SK-N-SH (cell line): Measurements from ENCODE around the gene EXOC6B. TPM values are rescaled to one million over a fixed set of nuclear protein-coding genes. Genes with fewer than 3 reads are reported as not detected.

Experiments used
- CTCF ChIA-PET: fragments of 300-600, 350-600 bp; formaldehyde crosslinking; extraction: SDS; loops from one replicate; lab custom pipeline; 2021; lab: Yijun Ruan, JAX
- POLR2A ChIA-PET: fragments of 350-600 bp; sonication (Branson Sonifier 250); formaldehyde crosslinking; extraction: SDS; loops from one replicate; lab custom pipeline; 2020; ENCODE audit warnings: antibody characterized with exemption, inconsistent platforms; lab: Yijun Ruan, JAX
- DNase-seq: peaks from one replicate; pipeline ENCODE4 v3.0.0; 2012
- H2AFZ ChIP-seq: fragments of 200-600 bp; sonication (generic); 2 replicates; pipeline ENCODE4 v1.8.1; 2016; ENCODE audit warnings: antibody characterized with exemption, mild to moderate bottlenecking, low read depth
- H3F3A ChIP-seq: fragments of 200-600 bp; sonication (generic); replicated peaks from 2 replicates; pipeline ENCODE3; 2016; ENCODE audit warnings: antibody characterized with exemption, mild to moderate bottlenecking; ENCODE audit not compliant: insufficient read depth
- H3K27ac ChIP-seq, 2 experiments: fragments of 200-500 bp in 1 of 2; fragments of 200-600 bp in 1 of 2; sonication (Bioruptor generic) in 1 of 2; sonication (generic), shearing (Covaris generic) in 1 of 2; 2 replicates each; pipeline versions ENCODE4 v1.5.1 to v1.6.1; 2014 to 2016; ENCODE audit warnings: low read depth in 2 of 2, inconsistent platforms in 1 of 2, low read length in 1 of 2, mild to moderate bottlenecking in 1 of 2, mixed read lengths in 1 of 2
- H3K27me3 ChIP-seq: fragments of 200-600 bp; sonication (generic), shearing (Covaris generic); 2 replicates; pipeline ENCODE4 v1.6.1; 2016; ENCODE audit warnings: mixed run types; ENCODE audit not compliant: insufficient read depth
- H3K36me3 ChIP-seq, 2 experiments: fragments of 200-500 bp in 1 of 2; fragments of 200-600 bp in 1 of 2; sonication (Bioruptor generic) in 1 of 2; sonication (generic) in 1 of 2; replicated peaks in 1 of 2; 2 replicates each; pipeline versions ENCODE3 to v1.5.1; 2014 to 2016; ENCODE audit warnings: low read length in 1 of 2, mild to moderate bottlenecking in 1 of 2; ENCODE audit not compliant: insufficient read depth in 2 of 2, control insufficient read depth in 1 of 2
- H3K4me1 ChIP-seq, 2 experiments: fragments of 200-500 bp in 1 of 2; fragments of 200-600 bp in 1 of 2; sonication (Bioruptor generic) in 1 of 2; sonication (generic), shearing (Covaris generic) in 1 of 2; 2 replicates each; pipeline versions ENCODE4 v1.5.1 to v1.6.1; 2014 to 2016; ENCODE audit warnings: low read depth in 1 of 2, low read length in 1 of 2, mixed run types in 1 of 2; ENCODE audit not compliant: insufficient read depth in 2 of 2, control insufficient read depth in 1 of 2
- H3K4me2 ChIP-seq: fragments of 200-600 bp; sonication (generic), shearing (Covaris generic); 2 replicates; pipeline ENCODE4 v1.6.1; 2017; ENCODE audit warnings: mixed run types
- H3K4me3 ChIP-seq, 2 experiments: fragments of 200-500 bp in 1 of 2; fragments of 200-600 bp in 1 of 2; sonication (Bioruptor generic) in 1 of 2; sonication (generic), shearing (Covaris generic) in 1 of 2; 2 replicates each; pipeline versions ENCODE4 v1.5.1 to v1.8.1; 2014 to 2016; ENCODE audit warnings: low read depth in 2 of 2, inconsistent platforms in 1 of 2, low read length in 1 of 2, mild to moderate bottlenecking in 1 of 2, mixed read lengths in 1 of 2, moderate library complexity in 1 of 2
- H3K79me2 ChIP-seq: fragments of 200-600 bp; sonication (generic); 2 replicates; pipeline ENCODE4 v1.8.1; 2017; ENCODE audit warnings: mild to moderate bottlenecking; ENCODE audit not compliant: insufficient read depth
- H3K9ac ChIP-seq: fragments of 200-600 bp; sonication (generic); 2 replicates; pipeline ENCODE4 v1.6.1; 2017; ENCODE audit warnings: mixed run types
- H3K9me2 ChIP-seq: fragments of 200-600 bp; sonication (generic); 2 replicates; pipeline ENCODE4 v1.6.1; 2017; ENCODE audit warnings: mixed run types
- H3K9me3 ChIP-seq: fragments of 200-600 bp; sonication (generic); 2 replicates; pipeline ENCODE4 v1.6.1; 2017; ENCODE audit warnings: mixed run types, mild to moderate bottlenecking, moderate library complexity
- H4K20me1 ChIP-seq: fragments of 200-600 bp; sonication (generic); 2 replicates; pipeline ENCODE4 v1.6.1; 2017; ENCODE audit warnings: mild to moderate bottlenecking, mixed run types; ENCODE audit not compliant: insufficient read depth
- CHD2 ChIP-seq: fragments of 150-350 bp; IDR thresholded peaks from 2 replicates; pipeline ENCODE4 v1.6.1; 2018; ENCODE audit warnings: low read length; ENCODE audit not compliant: partially characterized antibody
- EP300 ChIP-seq, 2 experiments: IDR thresholded peaks; 2 replicates each; pipeline versions ENCODE4 v1.4.0 to v1.6.1; 2012; ENCODE audit warnings: borderline replicate concordance in 1 of 2, low read depth in 1 of 2, low read length in 1 of 2
- EZH2phosphoT487 ChIP-seq: fragments of 200-600 bp; sonication (generic); IDR thresholded peaks from 2 replicates; pipeline ENCODE4 v1.6.1; 2017; ENCODE audit warnings: low read depth, mixed run types, mild to moderate bottlenecking, antibody characterized with exemption, moderate library complexity, borderline replicate concordance
- FOXJ3 ChIP-seq: sonication (generic); formaldehyde crosslinking; IDR thresholded peaks from 2 replicates; pipeline ENCODE4 v1.5.1; 2020; ENCODE audit warnings: mild to moderate bottlenecking, missing genetic modification reagents
- MAX ChIP-seq: IDR thresholded peaks from 2 replicates; pipeline ENCODE4 v1.4.0; 2012; ENCODE audit warnings: low read depth
- MEF2A ChIP-seq: IDR thresholded peaks from 2 replicates; pipeline ENCODE4 v1.4.0; 2012; ENCODE audit warnings: low read depth, borderline replicate concordance
- NRF1 ChIP-seq: IDR thresholded peaks from 2 replicates; pipeline ENCODE4 v1.6.1; 2012; ENCODE audit warnings: low read depth, mild to moderate bottlenecking, low read length
- POLR2AphosphoS5 ChIP-seq: IDR thresholded peaks from 2 replicates; pipeline ENCODE4 v1.6.1; 2012; ENCODE audit warnings: low read depth, low read length
- RCOR1 ChIP-seq: fragments of 150-350 bp; IDR thresholded peaks from 2 replicates; pipeline ENCODE4 v1.6.1; 2017; ENCODE audit warnings: antibody characterized with exemption, low read length
- REST ChIP-seq: IDR thresholded peaks from 2 replicates; pipeline ENCODE4 v1.6.1; 2012; ENCODE audit warnings: mild to moderate bottlenecking, low read depth, low read length, moderate library complexity
- RXRA ChIP-seq: IDR thresholded peaks from 2 replicates; pipeline ENCODE4 v1.4.0; 2012; ENCODE audit warnings: low read depth, mild to moderate bottlenecking, borderline replicate concordance
- SIN3A ChIP-seq: IDR thresholded peaks from 2 replicates; pipeline ENCODE4 v1.6.1; 2012; ENCODE audit warnings: low read depth, mild to moderate bottlenecking, low read length, moderate library complexity, borderline replicate concordance
- TAF1 ChIP-seq: IDR thresholded peaks from 2 replicates; pipeline ENCODE4 v1.6.1; 2012; ENCODE audit warnings: low read depth, mild to moderate bottlenecking, low read length, moderate library complexity, borderline replicate concordance
- TCF12 ChIP-seq: IDR thresholded peaks from 2 replicates; pipeline ENCODE4 v1.4.0; 2012
- TEAD4 ChIP-seq: IDR thresholded peaks from 2 replicates; pipeline ENCODE4 v1.4.0; 2012; ENCODE audit warnings: mild to moderate bottlenecking, borderline replicate concordance; ENCODE audit not compliant: insufficient read depth
- USF1 ChIP-seq: IDR thresholded peaks from 2 replicates; pipeline ENCODE4 v1.4.0; 2012; ENCODE audit warnings: low read depth, borderline replicate concordance
- USF2 ChIP-seq: fragments of 150-350 bp; IDR thresholded peaks from 2 replicates; pipeline ENCODE4 v1.6.1; 2017; ENCODE audit warnings: antibody characterized with exemption, low read length, low read depth, borderline replicate concordance
- WGBS: methylation state at CpG from one replicate; pipeline ENCODE4 v1.1.6; 2017; ENCODE audit warnings: low lambda C conversion rate; 5-methylcytosine and 5-hydroxymethylcytosine counted together
- polyA plus RNA-seq, 3 experiments: library from polyadenylated mRNA; depleted of rRNA; stranded (reverse); fragments of >200 nt; gene quantifications; 2 replicates each; pipeline ENCODE4 v1.2.3, GENCODE V29; 2012

EXOC6B gene
- polyA plus RNA-seq, 1 of the 3 experiments (the other 2 are of a cell fraction) = 7.4 TPM

- no peaks in the 10 kb centered on the region for H3K27me3 ChIP-seq
- H3K4me1 ChIP-seq = no peaks in the 10 kb centered on the region
- H3F3A ChIP-seq = no peaks in the 10 kb centered on the region
- 92% methylated on average over 1 of the region's 1 CpG for WGBS
- DNase-seq = no peak
- H4K20me1 ChIP-seq = no peaks in the 10 kb centered on the region
- H3K4me2 ChIP-seq = no peak overlapping the region
- no peaks in the 10 kb centered on the region for H3K36me3 ChIP-seq
- no peak overlapping the region for H2AFZ ChIP-seq
- H3K27ac ChIP-seq = no peak overlapping the region
- ChIA-PET POLR2A (no interaction called here), CTCF (no interaction called here)
- TF ChIP-seq EP300 (IDR thresholded peaks at IDR 0.05; ENCODE audit: borderline replicate concordance in 1 of 2, low read depth in 1 of 2, low read length in 1 of 2) = no peak
- TF ChIP-seq RCOR1 = no peak
- TF ChIP-seq RXRA = no peak
- no peak for TF ChIP-seq TCF12
- no peak for TF ChIP-seq POLR2AphosphoS5
- no peak for TF ChIP-seq SIN3A
- TF ChIP-seq USF2 = no peak
- TF ChIP-seq TAF1 = no peak
- TF ChIP-seq EZH2phosphoT487 = no peak
- TF ChIP-seq NRF1 = no peak
- no peak for TF ChIP-seq MEF2A
- TF ChIP-seq CHD2 = no peak
- no peak for TF ChIP-seq FOXJ3 (CRISPR knock-in tag)
- TF ChIP-seq TEAD4 = no peak
- TF ChIP-seq REST = no peak
- no peaks in the 10 kb centered on the region for H3K9me2 ChIP-seq
- no peak overlapping the region for H3K4me3 ChIP-seq
- H3K79me2 ChIP-seq = no peaks in the 10 kb centered on the region
- H3K9ac ChIP-seq = no peak overlapping the region
- H3K9me3 ChIP-seq = no peaks in the 10 kb centered on the region
These were observed 200.5 kb downstream of the EXOC6B start for GRCh38 chr2:72625366-72625765.

- ChIA-PET POLR2A (no interaction called here), CTCF (interaction anchor here (1.7 kb wide), 1 partner anchor 17 kb away, joined by 7 read pairs; no protein-coding TSS in a partner anchor)
- no peak for DNase-seq
- no peak for TF ChIP-seq USF2
- TF ChIP-seq USF1 = no peak
- no peak for TF ChIP-seq REST
- no peak for TF ChIP-seq SIN3A
- TF ChIP-seq MAX = no peak
These were observed 202.4 kb downstream of the EXOC6B start for GRCh38 chr2:72623481-72623880.

More at GRCh38 chr2:72623481-72623880, 202.4 kb downstream of the EXOC6B start:
- Histone ChIP-seq H3K9ac (no peak overlapping the region), H3K4me1 (no peaks in the 10 kb centered on the region), H2AFZ (no peak overlapping the region), H3K4me2 (no peak overlapping the region), H3K79me2 (no peaks in the 10 kb centered on the region), H3K27ac (no peak overlapping the region), H3K27me3 (no peaks in the 10 kb centered on the region), H4K20me1 (no peaks in the 10 kb centered on the region), H3K9me3 (no peaks in the 10 kb centered on the region), H3K4me3 (no peak overlapping the region), H3K9me2 (no peaks in the 10 kb centered on the region), H3F3A (no peaks in the 10 kb centered on the region), H3K36me3 (no peaks in the 10 kb centered on the region)
